Activated T-helper 17 cell treated with anti-CD3 and anti-CD28 coated beads, Interleukin-2, amount 50 U/mL, for 72 hours (primary cell): Measurements from ENCODE around the gene FCAMR. TPM values are rescaled to one million over a fixed set of nuclear protein-coding genes. Genes with fewer than 3 reads are reported as not detected.

Experiments used
- ATAC-seq: fragments of 150-1000 bp; cut with Tn5 transposase; replicated peaks from 2 replicates; pipeline ENCODE4 v1.10.0; 2021; ENCODE audit warnings: mild to moderate bottlenecking, moderate library complexity
- H3K27ac Mint-ChIP-seq: one replicate; pipeline ENCODE4 v1.8.0; 2022; ENCODE audit warnings: mixed read lengths
- H3K27me3 Mint-ChIP-seq: one replicate; pipeline ENCODE4 v1.8.0; 2022; ENCODE audit warnings: mixed read lengths
- H3K36me3 Mint-ChIP-seq: one replicate; pipeline ENCODE4 v1.8.0; 2022; ENCODE audit warnings: low read depth, mild to moderate bottlenecking, mixed read lengths
- H3K4me1 Mint-ChIP-seq: one replicate; pipeline ENCODE4 v1.8.0; 2022; ENCODE audit warnings: mixed read lengths
- H3K4me3 Mint-ChIP-seq: one replicate; pipeline ENCODE4 v1.8.0; 2022; ENCODE audit warnings: mild to moderate bottlenecking, mixed read lengths
- H3K9me3 Mint-ChIP-seq: one replicate; pipeline ENCODE4 v1.8.0; 2022; ENCODE audit warnings: mixed read lengths
- total RNA-seq, 2 donors: library from RNA; stranded (reverse); gene quantifications; one replicate each; pipeline ENCODE4 v1.2.3, GENCODE V29; 2022

FCAMR gene
- total RNA-seq, 2 donors from 2014 or later: not detected

DNA sequence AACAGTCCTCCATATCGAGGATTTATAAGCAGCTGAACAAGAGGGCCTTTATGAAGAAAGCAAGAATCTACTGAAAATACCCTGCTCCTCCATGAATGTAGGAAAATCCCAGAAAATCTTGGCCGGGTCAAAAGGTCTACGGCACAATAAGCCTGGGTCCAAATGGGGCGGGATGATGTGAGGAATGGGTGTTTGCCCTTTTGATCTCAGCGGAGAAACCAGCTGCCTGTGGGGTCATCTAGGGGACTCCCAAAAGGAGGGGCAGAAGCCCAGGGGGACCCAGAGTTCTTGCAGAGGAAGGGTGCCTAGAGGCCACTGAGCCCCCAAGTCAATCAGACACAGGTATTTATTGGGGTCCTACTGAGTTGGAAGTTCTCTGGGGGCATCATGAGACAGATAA, 12.6 kb downstream of the FCAMR start:
- H3K27ac Mint-ChIP-seq: no peak overlapping the region
- no peaks in the 10 kb centered on the region for H3K36me3 Mint-ChIP-seq

DNA sequence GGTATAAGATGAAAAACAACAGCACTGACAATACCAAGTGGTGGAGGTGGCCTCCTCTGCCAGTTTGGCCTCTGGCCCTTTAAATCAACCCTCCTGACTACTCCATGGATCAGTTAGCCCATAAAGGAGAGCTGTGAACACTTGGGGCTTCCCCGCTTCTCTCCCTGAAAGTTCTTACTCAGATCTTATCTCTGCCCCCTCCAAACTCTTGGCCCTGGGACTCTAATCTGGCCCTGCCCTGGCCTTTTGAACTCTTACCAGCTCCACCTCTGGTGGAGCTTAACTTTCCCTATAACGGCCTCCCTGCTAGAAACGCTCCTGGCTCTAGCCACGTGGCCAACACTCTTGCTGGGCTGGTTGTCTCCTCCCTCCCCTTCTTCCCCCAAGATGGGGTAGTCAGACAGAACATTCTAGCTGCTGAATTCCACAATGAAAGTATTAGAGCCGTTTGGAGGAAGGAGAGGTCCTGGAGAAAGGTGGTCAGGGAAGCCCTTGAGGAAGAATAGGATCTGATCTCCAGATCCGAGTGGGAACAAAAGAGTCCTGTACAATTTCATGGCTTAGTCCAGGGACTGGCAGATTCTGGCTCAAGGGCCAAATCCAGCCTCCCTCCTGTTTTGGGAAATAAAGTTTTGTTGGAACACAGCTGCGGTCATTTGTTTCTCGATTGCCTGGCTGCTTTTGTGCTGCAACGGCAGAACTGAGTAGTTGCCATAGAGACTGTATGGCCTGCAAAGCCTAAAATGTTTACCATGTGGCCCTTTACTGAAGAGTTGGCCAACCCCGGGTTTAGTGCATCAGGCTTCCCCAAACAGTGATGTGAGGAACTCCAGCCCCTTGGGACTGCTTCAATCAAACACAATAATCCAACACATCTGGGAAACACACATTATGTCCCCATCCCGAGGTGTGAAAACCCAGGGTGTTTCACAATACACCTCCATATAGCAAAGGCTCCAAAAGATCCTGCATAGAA, 14.5 kb downstream of the FCAMR start:
- H3K4me3 Mint-ChIP-seq: peak overlapping the region; percentile 34
- peak; percentile 94 for ATAC-seq
- H3K36me3 Mint-ChIP-seq: no peaks in the 10 kb centered on the region
- H3K9me3 Mint-ChIP-seq: no peaks in the 10 kb centered on the region
- H3K27me3 Mint-ChIP-seq: peaks cover 3% of the 10 kb centered on the region
- H3K4me1 Mint-ChIP-seq: peaks cover 11% of the 10 kb centered on the region
- no peak overlapping the region for H3K27ac Mint-ChIP-seq

More for the DNA sequence above, 12.6 kb downstream of the FCAMR start:
- Mint-ChIP-seq H3K4me3 (no peak overlapping the region), H3K9me3 (no peaks in the 10 kb centered on the region), H3K27me3 (peaks cover 3% of the 10 kb centered on the region), H3K4me1 (peaks cover 19% of the 10 kb centered on the region)
- ATAC-seq: no peak

DNA sequence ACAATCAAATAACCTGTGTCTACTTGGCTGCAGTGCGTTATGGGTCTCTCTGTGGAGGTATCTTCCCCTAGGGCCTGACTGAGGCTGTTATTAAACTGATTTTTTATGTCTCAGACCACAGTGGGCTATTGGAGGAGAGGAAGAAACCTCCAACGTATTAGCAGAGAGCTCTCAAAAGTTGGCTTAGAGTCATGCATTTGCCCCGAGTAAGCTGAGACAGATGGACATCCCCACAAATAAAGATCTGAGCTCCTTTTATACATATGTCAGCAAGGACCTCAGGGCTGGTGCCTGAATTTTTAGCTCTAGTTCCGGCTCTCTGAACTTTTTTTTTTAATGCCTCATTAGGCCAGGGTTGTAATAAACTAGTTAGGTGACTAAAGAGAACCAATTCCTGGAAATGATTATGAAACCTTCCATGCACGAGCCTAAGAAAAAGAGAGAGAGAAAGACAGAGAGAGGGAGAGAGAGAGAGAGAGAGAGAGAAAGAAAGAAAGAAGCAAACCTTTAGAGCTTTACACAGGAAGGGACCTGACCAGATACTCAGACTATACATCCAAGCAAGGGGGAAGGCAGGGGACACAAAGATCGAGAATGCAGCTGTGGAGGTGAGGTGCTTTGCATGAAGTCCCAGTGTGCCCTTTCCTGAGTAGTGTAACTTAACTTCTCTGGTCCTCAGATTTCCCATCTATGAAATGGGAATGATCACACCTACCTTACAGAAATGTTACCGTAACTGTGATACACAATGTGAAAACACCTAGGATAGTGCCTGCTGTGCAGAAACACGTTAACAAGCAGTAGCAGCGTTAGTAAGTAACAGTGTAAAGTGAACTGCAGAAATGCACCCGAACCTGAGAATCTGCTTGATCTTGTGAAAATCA, 15.6 kb downstream of the FCAMR start:
- no peaks in the 10 kb centered on the region for H3K36me3 Mint-ChIP-seq
- ATAC-seq: no peak
- peaks cover 3% of the 10 kb centered on the region for H3K27me3 Mint-ChIP-seq
- peaks cover 11% of the 10 kb centered on the region for H3K4me1 Mint-ChIP-seq
- no peaks in the 10 kb centered on the region for H3K9me3 Mint-ChIP-seq
- H3K27ac Mint-ChIP-seq: no peak overlapping the region
- H3K4me3 Mint-ChIP-seq: peak overlapping the region; percentile 9

DNA sequence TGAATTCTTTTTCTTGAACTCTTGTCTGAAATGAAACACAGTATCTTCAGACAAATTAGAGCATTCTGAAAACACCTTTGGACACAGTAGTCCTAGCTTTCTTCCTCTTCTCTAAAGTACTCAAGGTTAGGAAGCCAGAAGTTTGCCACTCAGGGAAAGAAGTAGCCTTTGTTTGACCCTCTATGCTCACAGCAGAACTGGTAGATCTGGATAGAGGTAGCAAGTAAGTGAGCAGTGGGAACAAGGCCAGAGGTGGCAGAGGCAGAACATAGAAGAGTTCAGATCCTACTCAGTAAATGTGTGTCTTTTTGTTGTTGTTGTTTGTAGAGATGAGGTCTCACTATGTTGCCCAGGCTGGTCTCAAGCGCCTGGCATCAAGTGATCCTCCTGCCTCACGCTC, 16.6 kb downstream of the FCAMR start:
- H3K4me1 Mint-ChIP-seq: peaks cover 11% of the 10 kb centered on the region
- no peaks in the 10 kb centered on the region for H3K36me3 Mint-ChIP-seq
- no peak for ATAC-seq
- H3K4me3 Mint-ChIP-seq: no peak overlapping the region
- peaks cover 3% of the 10 kb centered on the region for H3K27me3 Mint-ChIP-seq
- no peaks in the 10 kb centered on the region for H3K9me3 Mint-ChIP-seq
- H3K27ac Mint-ChIP-seq: no peak overlapping the region

DNA sequence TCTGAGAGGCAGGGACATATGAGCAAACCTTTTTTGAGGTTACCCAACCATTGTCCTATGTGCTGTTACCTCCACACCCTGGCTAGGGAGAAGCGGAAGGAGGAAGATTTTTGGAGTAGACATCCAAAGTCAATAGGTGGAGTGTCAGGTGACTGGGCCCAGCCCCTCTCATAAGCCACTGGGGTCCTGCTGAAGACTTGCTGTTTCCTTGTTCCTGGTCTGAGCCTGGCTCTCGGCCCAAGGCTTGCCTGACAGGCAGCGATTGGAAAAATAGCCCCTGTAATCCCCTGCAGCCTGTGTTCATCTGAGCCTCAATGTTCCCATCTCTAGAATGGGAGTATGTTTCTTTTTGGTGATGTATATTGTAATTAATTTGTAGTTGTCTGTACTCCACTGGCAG, 17.1 kb downstream of the FCAMR start:
- ATAC-seq: no peak
- Mint-ChIP-seq H3K4me1 (peaks cover 11% of the 10 kb centered on the region), H3K4me3 (no peak overlapping the region), H3K36me3 (no peaks in the 10 kb centered on the region), H3K9me3 (no peaks in the 10 kb centered on the region), H3K27me3 (peaks cover 3% of the 10 kb centered on the region), H3K27ac (no peak overlapping the region)

DNA sequence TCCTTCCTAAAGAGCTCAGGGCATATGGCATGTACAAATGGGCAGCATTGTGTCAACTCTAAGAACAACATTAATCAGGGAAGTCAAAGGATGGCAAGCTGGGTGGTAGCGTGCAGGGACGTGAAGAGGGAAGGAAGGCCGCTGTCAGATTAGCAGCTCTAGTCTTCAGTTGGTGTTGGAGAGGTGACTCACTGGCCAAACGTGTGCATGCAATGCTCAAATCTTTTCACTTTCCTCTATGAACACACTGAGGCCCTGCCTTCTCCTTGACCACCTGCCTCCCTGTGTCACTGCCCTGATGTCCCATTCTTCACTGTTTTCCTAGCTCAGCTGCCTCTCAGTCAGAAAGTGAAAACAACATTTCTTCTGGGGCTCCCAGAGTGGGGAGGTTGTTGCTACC, 18.1 kb downstream of the FCAMR start:
- peaks cover 11% of the 10 kb centered on the region for H3K4me1 Mint-ChIP-seq
- no peak overlapping the region for H3K4me3 Mint-ChIP-seq
- H3K36me3 Mint-ChIP-seq: no peaks in the 10 kb centered on the region
- ATAC-seq: no peak
- H3K27me3 Mint-ChIP-seq: peaks cover 3% of the 10 kb centered on the region
- no peaks in the 10 kb centered on the region for H3K9me3 Mint-ChIP-seq
- H3K27ac Mint-ChIP-seq: no peak overlapping the region

DNA sequence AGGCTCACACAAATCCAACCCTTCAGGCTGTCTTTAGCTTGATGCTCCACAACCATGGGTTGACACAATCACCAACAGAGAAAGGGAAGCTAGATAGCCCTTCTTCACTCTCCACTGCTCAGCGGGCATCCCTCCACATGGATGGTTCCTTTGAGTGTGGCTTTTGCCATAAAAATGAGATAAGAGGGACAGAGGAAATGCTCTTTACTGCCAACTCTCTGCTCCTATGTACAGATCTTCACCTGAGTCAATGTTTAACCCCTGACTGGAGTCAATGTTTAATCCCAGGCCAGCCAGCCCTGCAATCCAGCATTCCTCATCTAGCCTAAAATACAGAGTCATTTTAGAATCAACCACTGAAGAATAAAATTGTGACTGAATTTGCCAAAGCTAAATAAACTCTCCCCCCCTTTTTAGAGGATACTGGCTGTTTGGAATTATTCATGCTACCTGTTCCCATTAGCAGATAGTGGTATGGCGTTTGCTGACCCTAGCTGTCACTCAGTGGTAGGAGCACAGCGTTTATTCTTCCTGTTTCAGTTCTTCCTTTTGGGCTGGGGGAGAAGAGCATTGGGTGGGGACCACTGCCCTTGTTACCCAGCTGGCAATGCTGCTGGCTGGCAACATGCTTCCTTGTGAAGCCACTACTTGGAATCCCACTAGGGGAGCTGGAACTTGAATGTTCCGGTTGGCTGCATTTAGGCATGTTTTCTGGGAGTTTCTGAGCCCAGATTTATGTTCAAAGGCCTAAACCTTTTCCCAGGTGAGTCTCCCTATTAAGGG, 18.8 kb downstream of the FCAMR start:
- no peak overlapping the region for H3K27ac Mint-ChIP-seq
- peaks cover 11% of the 10 kb centered on the region for H3K4me1 Mint-ChIP-seq
- ATAC-seq: no peak
- no peaks in the 10 kb centered on the region for H3K36me3 Mint-ChIP-seq
- peaks cover 7% of the 10 kb centered on the region for H3K27me3 Mint-ChIP-seq
- no peaks in the 10 kb centered on the region for H3K9me3 Mint-ChIP-seq
- H3K4me3 Mint-ChIP-seq: no peak overlapping the region

DNA sequence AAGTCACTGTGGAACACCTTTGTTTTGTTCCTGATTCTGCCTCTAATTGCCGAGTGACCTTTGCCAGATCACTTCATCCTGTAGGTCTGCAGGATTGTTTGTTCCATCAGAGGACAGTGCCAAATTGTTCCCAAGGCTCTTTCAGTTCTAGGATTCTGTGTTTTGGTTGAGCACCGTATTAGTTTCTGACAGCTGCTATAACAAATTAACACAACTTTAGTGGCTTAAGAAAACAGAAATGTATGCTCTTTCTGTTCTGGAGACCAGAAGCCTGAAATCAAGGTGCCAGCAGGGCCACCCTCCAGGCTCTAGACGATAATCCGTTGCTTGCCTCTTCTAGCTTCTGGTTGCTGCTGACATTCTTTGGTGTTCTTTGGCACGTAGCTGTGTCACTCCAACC, 20.6 kb downstream of the FCAMR start:
- H3K9me3 Mint-ChIP-seq: no peaks in the 10 kb centered on the region
- no peak overlapping the region for H3K27ac Mint-ChIP-seq
- no peaks in the 10 kb centered on the region for H3K36me3 Mint-ChIP-seq
- ATAC-seq: no peak
- peaks cover 11% of the 10 kb centered on the region for H3K27me3 Mint-ChIP-seq
- peaks cover 2% of the 10 kb centered on the region for H3K4me1 Mint-ChIP-seq
- H3K4me3 Mint-ChIP-seq: no peak overlapping the region

DNA sequence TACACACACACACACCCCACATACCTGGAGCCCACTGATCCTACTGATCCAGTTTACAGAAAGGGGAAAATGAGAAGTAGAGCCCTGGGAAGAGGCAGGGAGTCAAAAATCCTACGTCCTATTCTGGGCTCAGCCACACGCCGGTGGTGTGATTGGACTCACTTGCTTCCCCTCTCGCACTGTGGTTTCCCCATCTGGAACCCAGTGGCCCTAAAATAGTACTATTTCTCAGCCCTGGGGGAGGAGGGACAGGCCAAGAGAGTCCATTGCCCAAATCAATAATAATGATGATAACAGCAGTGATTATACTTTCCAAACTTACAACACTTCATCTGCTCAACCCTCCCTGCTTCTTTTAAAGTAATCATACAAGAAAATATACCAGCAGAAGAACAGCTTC, 21.1 kb downstream of the FCAMR start:
- no peak for ATAC-seq

DNA sequence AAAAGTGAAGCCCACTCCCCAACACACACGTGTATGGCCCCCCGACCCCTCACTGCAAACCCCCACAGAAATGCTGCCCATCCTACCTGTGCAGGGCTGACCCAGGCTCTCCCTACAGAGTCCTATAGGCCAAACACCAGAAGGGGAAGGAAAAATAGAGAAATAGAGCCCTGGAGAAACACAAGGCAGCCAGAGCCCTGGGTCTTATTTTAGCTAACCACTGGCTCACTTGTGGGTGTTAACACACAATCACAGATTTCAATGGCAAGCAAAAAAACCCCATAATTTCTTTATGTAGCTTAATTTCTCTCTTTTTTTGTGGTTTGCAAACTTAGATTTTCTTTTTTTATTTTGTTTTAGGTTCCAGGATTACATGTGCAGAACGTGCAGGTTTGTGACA, 23.0 kb downstream of the FCAMR start:
- H3K27ac Mint-ChIP-seq: no peak overlapping the region
- peaks cover 12% of the 10 kb centered on the region for H3K27me3 Mint-ChIP-seq
- no peak overlapping the region for H3K4me3 Mint-ChIP-seq
- H3K36me3 Mint-ChIP-seq: no peaks in the 10 kb centered on the region
- H3K4me1 Mint-ChIP-seq: no peaks in the 10 kb centered on the region
- ATAC-seq: no peak
- H3K9me3 Mint-ChIP-seq: no peaks in the 10 kb centered on the region

More for the DNA sequence above, 21.1 kb downstream of the FCAMR start:
- no peak overlapping the region for H3K4me3 Mint-ChIP-seq
- no peaks in the 10 kb centered on the region for H3K9me3 Mint-ChIP-seq
- no peak overlapping the region for H3K27ac Mint-ChIP-seq
- H3K36me3 Mint-ChIP-seq: no peaks in the 10 kb centered on the region
- no peaks in the 10 kb centered on the region for H3K4me1 Mint-ChIP-seq
- H3K27me3 Mint-ChIP-seq: peaks cover 11% of the 10 kb centered on the region

DNA sequence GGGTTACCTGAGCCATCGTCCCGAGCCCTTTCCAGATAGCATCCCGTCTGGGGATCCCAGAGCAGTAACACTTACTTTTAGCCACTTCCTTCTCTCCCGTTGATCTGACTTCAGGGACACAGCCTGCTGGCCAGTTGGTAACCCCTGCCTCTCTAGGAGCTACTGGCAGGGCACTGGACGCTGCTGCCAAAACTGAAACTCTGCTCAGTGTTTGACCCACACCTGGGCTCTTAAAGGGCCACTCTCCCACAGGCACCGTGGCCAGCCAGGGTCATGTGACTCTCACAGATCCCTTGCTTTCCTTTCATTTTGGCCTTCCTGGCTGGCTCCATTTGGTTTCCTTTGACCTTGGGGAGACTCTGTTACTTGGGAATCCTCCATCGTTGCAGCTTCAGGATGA, 24.0 kb downstream of the FCAMR start, which contains the start of gene PIGR:
Gene PIGR, minus strand, starts transcription at position 206 of the 400 bp plus-strand sequence. CDS start 5,935 bp downstream, outside the sequence.
- H3K27me3 Mint-ChIP-seq: peaks cover 12% of the 10 kb centered on the region
- no peak for ATAC-seq
- no peak within 1 kb of the TSS for H3K4me3 Mint-ChIP-seq
- H3K27ac Mint-ChIP-seq: no peak within 1 kb of the TSS
- H3K36me3 Mint-ChIP-seq: no peaks in the 10 kb centered on the region
- no peaks in the 10 kb centered on the region for H3K9me3 Mint-ChIP-seq
- no peaks in the 10 kb centered on the region for H3K4me1 Mint-ChIP-seq

DNA sequence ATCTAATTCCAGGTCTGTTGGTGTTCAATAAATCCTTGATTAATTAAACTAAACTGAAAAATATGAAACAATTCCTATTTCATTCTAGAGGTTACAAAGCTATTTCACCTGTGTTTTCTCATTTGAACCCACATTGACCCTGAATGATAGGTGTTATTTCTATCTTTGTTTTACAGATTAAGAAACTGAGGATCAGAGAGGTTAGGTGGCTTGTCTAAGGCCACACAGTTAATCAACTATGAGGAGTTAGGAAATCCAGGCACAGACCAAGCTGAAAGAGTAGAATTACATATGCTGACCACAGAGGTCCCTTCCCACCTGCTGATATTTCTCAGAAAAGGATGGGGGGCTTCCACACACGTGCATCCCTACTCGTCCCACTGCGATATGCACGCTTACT, 24.5 kb downstream of the FCAMR start:
- Mint-ChIP-seq H3K4me3 (no peak overlapping the region), H3K9me3 (no peaks in the 10 kb centered on the region), H3K4me1 (no peaks in the 10 kb centered on the region), H3K27me3 (peaks cover 12% of the 10 kb centered on the region), H3K27ac (no peak overlapping the region), H3K36me3 (no peaks in the 10 kb centered on the region)
- no peak for ATAC-seq

DNA sequence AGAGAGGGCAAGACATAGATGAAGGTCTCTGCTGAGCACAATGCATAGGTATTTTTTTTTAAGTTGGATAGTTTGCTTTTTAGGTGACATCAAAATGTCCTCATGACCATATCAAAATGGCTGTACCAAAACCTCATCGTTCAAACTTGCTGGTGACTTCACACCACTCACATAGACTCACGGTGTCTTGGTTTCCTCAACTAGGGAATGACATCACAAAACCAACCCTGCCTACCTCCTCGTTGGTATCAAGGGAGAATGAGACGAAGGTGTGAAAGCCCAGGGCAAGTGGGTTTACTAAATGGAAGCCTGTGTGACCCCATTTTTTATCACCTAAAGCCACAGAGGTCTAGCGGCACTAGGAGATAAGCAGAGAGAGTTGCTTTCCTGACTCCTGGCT, 25.6 kb downstream of the FCAMR start:
- no peak overlapping the region for H3K4me3 Mint-ChIP-seq
- H3K4me1 Mint-ChIP-seq: no peaks in the 10 kb centered on the region
- H3K9me3 Mint-ChIP-seq: no peaks in the 10 kb centered on the region
- H3K36me3 Mint-ChIP-seq: no peaks in the 10 kb centered on the region
- ATAC-seq: no peak
- H3K27ac Mint-ChIP-seq: no peak overlapping the region
- H3K27me3 Mint-ChIP-seq: peaks cover 12% of the 10 kb centered on the region
